A673 (cell line): ENCODE results near the gene POLR1A. TPM values are rescaled to one million over a fixed set of nuclear protein-coding genes. Genes with fewer than 3 reads are reported as not detected.

Source experiments
- BruUV-seq: library from RNA; stranded (reverse); fragments of 400-500 nt; replicated peaks from 2 replicates; lab custom pipeline; 2021; lab: Mats Ljungman, UMichigan
- CTCF ChIA-PET: fragments of 300-600 bp; sonication (Branson Sonifier 250); formaldehyde crosslinking; loops from one replicate; lab custom pipeline; 2022; ENCODE audit warnings: antibody characterized with exemption; lab: Charles Lee
- POLR2A ChIA-PET: fragments of 300-600 bp; sonication (Branson Sonifier 250); formaldehyde crosslinking; loops from one replicate; lab custom pipeline; 2022; ENCODE audit warnings: antibody characterized with exemption; ENCODE audit not compliant: low non-redundant PET; lab: Charles Lee
- DNase-seq: peaks from one replicate; pipeline ENCODE4 v3.0.0-alpha.2; 2015; ENCODE audit warnings: low spot score
- H3K27ac ChIP-seq: fragments of 200-600 bp; sonication (generic); 2 replicates; pipeline ENCODE4 v1.5.1; 2016; ENCODE audit warnings: mixed run types, low read depth, mild to moderate bottlenecking, mixed read lengths, antibody characterized with exemption, low read length; ENCODE audit not compliant: poor library complexity, severe bottlenecking
- H3K27me3 ChIP-seq: fragments of 200-600 bp; sonication (generic); replicated peaks from 2 replicates; pipeline ENCODE4 v1.6.1; 2017; ENCODE audit warnings: mixed run types, low read depth, mild to moderate bottlenecking, mixed read lengths, antibody characterized with exemption, low read length; ENCODE audit not compliant: insufficient read depth, poor library complexity
- H3K36me3 ChIP-seq: fragments of 200-600 bp; sonication (generic); 2 replicates; pipeline ENCODE4 v1.6.1; 2016; ENCODE audit warnings: mixed run types, mild to moderate bottlenecking, mixed read lengths, antibody characterized with exemption, low read length; ENCODE audit not compliant: insufficient read depth, poor library complexity, severe bottlenecking
- H3K4me1 ChIP-seq: fragments of 200-600 bp; sonication (generic); 2 replicates; pipeline ENCODE4 v1.6.1; 2017; ENCODE audit warnings: mixed run types, mild to moderate bottlenecking, mixed read lengths, antibody characterized with exemption, low read length; ENCODE audit not compliant: insufficient read depth, poor library complexity, severe bottlenecking
- H3K4me3 ChIP-seq: fragments of 200-600 bp; sonication (generic); 2 replicates; pipeline ENCODE4 v1.5.1; 2016; ENCODE audit warnings: low read depth, mixed run types, mild to moderate bottlenecking, mixed read lengths, low read length; ENCODE audit not compliant: poor library complexity, severe bottlenecking
- H3K9me3 ChIP-seq: fragments of 200-600 bp; sonication (generic); 2 replicates; pipeline ENCODE4 v1.6.1; 2016; ENCODE audit warnings: mixed run types, low read depth, mild to moderate bottlenecking, mixed read lengths, antibody characterized with exemption, low read length; ENCODE audit not compliant: poor library complexity, severe bottlenecking
- EZH2 ChIP-seq: fragments of 200-600 bp; sonication (generic); IDR thresholded peaks from 2 replicates; pipeline ENCODE4 v1.6.1; 2017; ENCODE audit warnings: borderline replicate concordance, low read depth, mild to moderate bottlenecking, mixed read lengths, antibody characterized with exemption, low read length; ENCODE audit not compliant: poor library complexity, severe bottlenecking
- intact Hi-C: fragments of 100-400 bp; cut with micrococcal nuclease; formaldehyde crosslinking; loops from one replicate; pipeline ENCODE4 v1.10.0; 2022; ENCODE audit not compliant: unreplicated experiment
- total RNA-seq: library from RNA; stranded (reverse); gene quantifications from 2 replicates; pipeline ENCODE4 v1.2.3, GENCODE V29; 2021
- TF ChIP-seq, protein P1 (sequence below): fragments of 300-800, 200-600 bp; sonication (generic); conservative IDR thresholded peaks from 2 replicates; pipeline ENCODE4 v1.5.1; 2017; ENCODE audit warnings: low read depth, mild to moderate bottlenecking, antibody characterized with exemption, low read length, moderate library complexity, mixed read lengths

Gene POLR1A
- total RNA-seq, 1 experiment from 2014 or later: 81.2 TPM

DNA sequence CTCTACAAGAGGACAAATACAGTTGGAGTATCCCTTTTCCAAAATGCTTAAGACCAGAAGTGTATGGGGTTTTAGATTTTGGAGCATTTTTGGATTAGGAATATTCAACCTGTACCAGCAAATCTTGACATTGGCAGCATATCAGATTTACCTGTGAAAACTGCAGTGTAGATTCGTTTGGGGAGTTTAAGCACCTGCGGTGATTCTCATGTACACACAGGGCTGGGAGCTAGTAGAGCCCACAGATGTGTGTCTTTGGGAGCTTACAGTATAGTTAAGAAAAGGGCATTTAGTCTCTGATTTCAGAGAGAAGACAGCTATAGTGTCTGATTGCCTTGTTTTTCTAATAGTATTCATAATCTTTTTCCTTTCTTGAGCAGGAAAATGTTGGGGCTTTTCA lies 30.5 kb upstream of the POLR1A start:
- BruUV-seq: no TSS peak
- H3K9me3 ChIP-seq: no peaks in the 10 kb centered on the region
- no peak for DNase-seq
- TF ChIP-seq, protein P1, sequence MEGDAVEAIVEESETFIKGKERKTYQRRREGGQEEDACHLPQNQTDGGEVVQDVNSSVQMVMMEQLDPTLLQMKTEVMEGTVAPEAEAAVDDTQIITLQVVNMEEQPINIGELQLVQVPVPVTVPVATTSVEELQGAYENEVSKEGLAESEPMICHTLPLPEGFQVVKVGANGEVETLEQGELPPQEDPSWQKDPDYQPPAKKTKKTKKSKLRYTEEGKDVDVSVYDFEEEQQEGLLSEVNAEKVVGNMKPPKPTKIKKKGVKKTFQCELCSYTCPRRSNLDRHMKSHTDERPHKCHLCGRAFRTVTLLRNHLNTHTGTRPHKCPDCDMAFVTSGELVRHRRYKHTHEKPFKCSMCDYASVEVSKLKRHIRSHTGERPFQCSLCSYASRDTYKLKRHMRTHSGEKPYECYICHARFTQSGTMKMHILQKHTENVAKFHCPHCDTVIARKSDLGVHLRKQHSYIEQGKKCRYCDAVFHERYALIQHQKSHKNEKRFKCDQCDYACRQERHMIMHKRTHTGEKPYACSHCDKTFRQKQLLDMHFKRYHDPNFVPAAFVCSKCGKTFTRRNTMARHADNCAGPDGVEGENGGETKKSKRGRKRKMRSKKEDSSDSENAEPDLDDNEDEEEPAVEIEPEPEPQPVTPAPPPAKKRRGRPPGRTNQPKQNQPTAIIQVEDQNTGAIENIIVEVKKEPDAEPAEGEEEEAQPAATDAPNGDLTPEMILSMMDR: no peak
- TF ChIP-seq EZH2: no peak
- no peaks in the 10 kb centered on the region for H3K27me3 ChIP-seq
- no peaks in the 10 kb centered on the region for H3K4me1 ChIP-seq
- ChIA-PET POLR2A (no interaction called here), CTCF (interaction anchor here (0.5 kb wide), 1 partner anchor 8 kb away, joined by 3 read pairs; no protein-coding TSS in a partner anchor)
- H3K27ac ChIP-seq: no peak overlapping the region
- intact Hi-C loops: no loop called here
- H3K36me3 ChIP-seq: peaks cover 83% of the 10 kb centered on the region
- no peak overlapping the region for H3K4me3 ChIP-seq

DNA sequence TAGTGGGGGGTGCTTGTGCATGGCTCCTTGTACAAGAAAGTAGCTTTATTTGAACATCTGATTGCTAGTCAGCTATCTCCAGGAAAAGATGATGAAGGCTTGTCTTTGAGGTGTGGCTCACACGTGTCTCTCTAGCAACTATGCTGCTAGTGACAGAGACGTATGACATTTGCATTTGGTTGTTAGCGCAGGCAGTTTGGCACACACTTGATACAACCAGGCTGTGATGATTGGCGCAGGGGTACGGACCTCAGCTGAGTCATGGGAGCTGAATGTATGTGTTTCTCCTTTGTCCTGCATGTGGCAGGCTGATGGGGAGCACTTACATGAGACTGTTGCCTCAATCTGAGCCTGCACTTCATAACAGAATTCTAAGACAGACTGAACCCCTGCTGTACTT lies 30.0 kb upstream of the POLR1A start:
- Histone ChIP-seq H3K27me3 (no peaks in the 10 kb centered on the region), H3K9me3 (no peaks in the 10 kb centered on the region), H3K4me1 (no peaks in the 10 kb centered on the region), H3K36me3 (peaks cover 84% of the 10 kb centered on the region), H3K4me3 (no peak overlapping the region), H3K27ac (no peak overlapping the region)
- ChIA-PET CTCF (no interaction called here), POLR2A (no interaction called here)
- BruUV-seq: no TSS peak
- DNase-seq: no peak
- intact Hi-C loops: no loop called here
- TF ChIP-seq, protein P1: no peak
- no peak for TF ChIP-seq EZH2

DNA sequence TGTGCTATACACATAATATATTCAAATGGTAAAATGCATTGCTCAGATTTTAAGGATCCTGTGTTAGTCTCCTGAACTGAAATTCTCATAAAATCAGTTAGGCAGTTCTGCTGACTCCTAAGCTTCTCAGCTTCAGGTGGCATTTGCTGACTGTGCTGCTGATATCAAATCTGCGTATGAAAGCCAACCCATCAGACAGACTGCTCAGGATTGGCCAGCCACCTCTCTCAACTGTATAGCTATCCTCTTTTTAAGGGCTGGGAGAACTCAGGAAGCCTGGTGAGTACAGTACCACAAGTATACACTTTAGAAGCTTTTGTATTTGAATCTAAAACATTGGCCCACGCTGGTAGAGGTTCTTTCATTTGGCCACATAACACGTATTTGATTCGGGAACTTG lies 29.0 kb upstream of the POLR1A start:
- H3K36me3 ChIP-seq: peaks cover 94% of the 10 kb centered on the region
- no peaks in the 10 kb centered on the region for H3K27me3 ChIP-seq
- TF ChIP-seq, protein P1: no peak
- no peak for TF ChIP-seq EZH2
- no peak overlapping the region for H3K27ac ChIP-seq
- no peaks in the 10 kb centered on the region for H3K9me3 ChIP-seq
- DNase-seq: no peak
- H3K4me3 ChIP-seq: no peak overlapping the region
- ChIA-PET POLR2A (no interaction called here), CTCF (no interaction called here)
- intact Hi-C loops: no loop called here
- no peaks in the 10 kb centered on the region for H3K4me1 ChIP-seq
- no TSS peak for BruUV-seq
